ENCODE data around the gene CROCC.

- TF ChIP-seq POLR2A (IDR thresholded peaks at IDR 0.05; ENCODE audit: low read length) (no peak), GATA1 (IDR thresholded peaks at IDR 0.05; ENCODE audit: low read depth, low read length) (no peak)
Observed at GRCh38 chr1:16984717-16985116, 63.0 kb downstream of the CROCC start.

All from erythroblast (primary cell).